Measurements from ENCODE around the gene BBOX1.

BBOX1 gene

GRCh38 chr11:27013781-27014361 lies 26.7 kb upstream of the BBOX1 start:
- TF ChIP-seq CTCF (IDR thresholded peaks at IDR 0.05; ENCODE audit: control insufficient read depth, extremely low read depth, insufficient read depth): no peak
- H3K4me3 ChIP-seq (ENCODE audit: low read depth, low read length): no peak overlapping the region
- peak; percentile 56 for DNase-seq (ENCODE audit: low read depth)

GRCh38 chr11:27018902-27019529 lies 21.6 kb upstream of the BBOX1 start:
- no peak for TF ChIP-seq CTCF (IDR thresholded peaks at IDR 0.05; ENCODE audit: control insufficient read depth, extremely low read depth, insufficient read depth)
- no peak overlapping the region for H3K4me3 ChIP-seq (ENCODE audit: low read depth, low read length)
- no peak for DNase-seq (ENCODE audit: low read depth)

GRCh38 chr11:27020751-27021150 lies 19.9 kb upstream of the BBOX1 start:
- TF ChIP-seq CTCF (IDR thresholded peaks at IDR 0.05; ENCODE audit: control insufficient read depth, extremely low read depth, insufficient read depth): no peak
- no peak overlapping the region for H3K4me3 ChIP-seq (ENCODE audit: low read depth, low read length)
- peak; percentile 6 for DNase-seq (ENCODE audit: low read depth)

GRCh38 chr11:27022659-27023251 lies 17.9 kb upstream of the BBOX1 start:
- H3K4me3 ChIP-seq (ENCODE audit: low read depth, low read length): no peak overlapping the region
- DNase-seq (ENCODE audit: low read depth): no peak
- no peak for TF ChIP-seq CTCF (IDR thresholded peaks at IDR 0.05; ENCODE audit: control insufficient read depth, extremely low read depth, insufficient read depth)

GRCh38 chr11:27024865-27025264 lies 15.8 kb upstream of the BBOX1 start:
- TF ChIP-seq CTCF (IDR thresholded peaks at IDR 0.05; ENCODE audit: control insufficient read depth, extremely low read depth, insufficient read depth): no peak
- DNase-seq (ENCODE audit: low read depth): no peak
- H3K4me3 ChIP-seq (ENCODE audit: low read depth, low read length): no peak overlapping the region

- DNase-seq (ENCODE audit: low read depth): no peak
- TF ChIP-seq CTCF (IDR thresholded peaks at IDR 0.05; ENCODE audit: control insufficient read depth, extremely low read depth, insufficient read depth): no peak
- no peak overlapping the region for H3K4me3 ChIP-seq (ENCODE audit: low read depth, low read length)
Observed at GRCh38 chr11:27025312-27025955, 15.2 kb upstream of the BBOX1 start.
